HG02623 (cell line): ENCODE data around the gene ADAMTSL4.

Source experiments
- ATAC-seq: cut with Tn5 transposase; IDR thresholded peaks from one replicate; pipeline ENCODE4 v1.9.1; 2021; ENCODE audit warnings: moderate library complexity; ENCODE audit not compliant: unreplicated experiment

Gene ADAMTSL4

GRCh38 chr1:150532860-150533259 lies 16.3 kb upstream of the ADAMTSL4 start:
- ATAC-seq: no peak

- no peak for ATAC-seq
Observed at GRCh38 chr1:150534002-150534401, 15.2 kb upstream of the ADAMTSL4 start.

GRCh38 chr1:150535511-150536287 lies 13.5 kb upstream of the ADAMTSL4 start:
- no peak for ATAC-seq

- no peak for ATAC-seq
Observed at GRCh38 chr1:150536836-150537731, 12.1 kb upstream of the ADAMTSL4 start.

- no peak for ATAC-seq
Observed at GRCh38 chr1:150537732-150538684, 11.2 kb upstream of the ADAMTSL4 start.

- no peak for ATAC-seq
Observed at GRCh38 chr1:150543500-150544143, 5.6 kb upstream of the ADAMTSL4 start.

- no peak for ATAC-seq
Observed at GRCh38 chr1:150544204-150544603, 5.0 kb upstream of the ADAMTSL4 start.

GRCh38 chr1:150545486-150546032 lies 3.6 kb upstream of the ADAMTSL4 start:
- no peak for ATAC-seq

GRCh38 chr1:150546294-150546937 lies 2.8 kb upstream of the ADAMTSL4 start:
- no peak for ATAC-seq

GRCh38 chr1:150548324-150548631 lies 930 bp upstream of the ADAMTSL4 start:
- no peak for ATAC-seq

- ATAC-seq: no peak
Observed at GRCh38 chr1:150549496-150550221, 451 bp downstream of the ADAMTSL4 start.

GRCh38 chr1:150550222-150551050 lies 1.2 kb downstream of the ADAMTSL4 start:
- no peak for ATAC-seq

- ATAC-seq: no peak
Observed at GRCh38 chr1:150551051-150551783, 2.0 kb downstream of the ADAMTSL4 start.

- no peak for ATAC-seq
Observed at GRCh38 chr1:150551784-150552127, 2.5 kb downstream of the ADAMTSL4 start.

- ATAC-seq: no peak
Observed at GRCh38 chr1:150552128-150552910, 3.1 kb downstream of the ADAMTSL4 start.

- ATAC-seq: no peak
Observed at GRCh38 chr1:150552911-150553289, 3.7 kb downstream of the ADAMTSL4 start.
